Adrenal gland (tissue), 5 donors: ENCODE measurements around the gene STN1.

Experiments
- POLR2A ChIP-seq, 2 donors: fragments of 450-650 bp; IDR thresholded peaks; one replicate each; pipeline ENCODE4 v1.6.1; 2017; ENCODE audit warnings: antibody characterized with exemption in 2 of 2, mild to moderate bottlenecking in 2 of 2, moderate library complexity in 1 of 2
- TF ChIP-seq, protein P1 (sequence below), 6 experiments: fragments of 450-650 bp in 4 of 6; fragments of 200-600 bp in 2 of 6; sonication (generic) in 1 of 6; IDR thresholded peaks; 1 replicate in 5 of 6; 2 replicates in 1 of 6; pipeline versions ENCODE4 v1.5.1 to v1.8.0; 2016 to 2021; ENCODE audit warnings: antibody characterized with exemption in 6 of 6, mild to moderate bottlenecking in 2 of 6, moderate library complexity in 1 of 6
- donor health status: DM: no; HTN: no; CAD: no.

DNA sequence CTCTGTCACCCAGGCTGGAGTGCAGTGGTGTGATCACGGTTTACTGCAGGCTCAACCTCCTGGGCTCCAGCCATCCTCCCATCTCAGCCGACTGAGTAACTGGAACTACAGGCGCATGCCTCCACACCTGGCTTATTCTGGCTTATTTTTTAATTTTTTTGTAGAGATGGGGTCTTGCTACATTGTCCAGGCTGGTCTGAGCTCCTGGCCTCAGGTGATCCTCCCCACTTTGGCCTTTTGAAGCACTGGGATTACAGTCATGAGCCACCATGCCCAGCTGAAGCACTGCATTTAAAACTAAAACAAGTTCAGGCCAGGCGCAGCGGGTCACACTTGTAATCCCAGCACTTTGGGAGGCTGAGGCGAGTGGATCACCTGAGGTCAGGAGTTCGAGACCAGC lies 70.6 kb downstream of the STN1 start:
- TF ChIP-seq, protein P1, sequence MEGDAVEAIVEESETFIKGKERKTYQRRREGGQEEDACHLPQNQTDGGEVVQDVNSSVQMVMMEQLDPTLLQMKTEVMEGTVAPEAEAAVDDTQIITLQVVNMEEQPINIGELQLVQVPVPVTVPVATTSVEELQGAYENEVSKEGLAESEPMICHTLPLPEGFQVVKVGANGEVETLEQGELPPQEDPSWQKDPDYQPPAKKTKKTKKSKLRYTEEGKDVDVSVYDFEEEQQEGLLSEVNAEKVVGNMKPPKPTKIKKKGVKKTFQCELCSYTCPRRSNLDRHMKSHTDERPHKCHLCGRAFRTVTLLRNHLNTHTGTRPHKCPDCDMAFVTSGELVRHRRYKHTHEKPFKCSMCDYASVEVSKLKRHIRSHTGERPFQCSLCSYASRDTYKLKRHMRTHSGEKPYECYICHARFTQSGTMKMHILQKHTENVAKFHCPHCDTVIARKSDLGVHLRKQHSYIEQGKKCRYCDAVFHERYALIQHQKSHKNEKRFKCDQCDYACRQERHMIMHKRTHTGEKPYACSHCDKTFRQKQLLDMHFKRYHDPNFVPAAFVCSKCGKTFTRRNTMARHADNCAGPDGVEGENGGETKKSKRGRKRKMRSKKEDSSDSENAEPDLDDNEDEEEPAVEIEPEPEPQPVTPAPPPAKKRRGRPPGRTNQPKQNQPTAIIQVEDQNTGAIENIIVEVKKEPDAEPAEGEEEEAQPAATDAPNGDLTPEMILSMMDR (IDR thresholded peaks at IDR 0.05) = no peak
- TF ChIP-seq POLR2A (IDR thresholded peaks at IDR 0.05) = no peak
